Sigmoid colon (tissue), 7 donors: ENCODE results near the gene SLC25A45. TPM values are rescaled to one million over a fixed set of nuclear protein-coding genes. Genes with fewer than 3 reads are reported as not detected.

ENCODE experiments used
- DNase-seq: peaks from one replicate; pipeline ENCODE4 v3.0.0-alpha.2; 2019
- H3K27ac ChIP-seq, 4 donors: fragments of 200-600 bp; sonication (generic); one replicate each; pipeline ENCODE4 v1.5.1; 2016 to 2019; ENCODE audit warnings: mild to moderate bottlenecking in 1 of 4
- H3K27me3 ChIP-seq, 3 donors: fragments of 200-600 bp; sonication (generic); one replicate each; pipeline ENCODE4 v1.5.1; 2019; ENCODE audit warnings: mild to moderate bottlenecking in 1 of 3
- H3K36me3 ChIP-seq, 4 donors: fragments of 200-600 bp; sonication (generic); one replicate each; pipeline ENCODE4 v1.5.1; 2016 to 2019
- H3K4me1 ChIP-seq, 4 donors: fragments of 200-600 bp; sonication (generic); one replicate each; pipeline ENCODE4 v1.5.1; 2017 to 2019
- H3K4me3 ChIP-seq, 4 donors: fragments of 200-600 bp; sonication (generic); one replicate each; pipeline ENCODE4 v1.5.1; 2017 to 2019; ENCODE audit warnings: mild to moderate bottlenecking in 2 of 4, moderate library complexity in 1 of 4
- H3K9me3 ChIP-seq, 4 donors: fragments of 200-600 bp in 3 of 4; sonication (generic) in 3 of 4; one replicate each; pipeline versions ENCODE4 v1.5.1 to v1.6.1; 2013 to 2019
- EP300 ChIP-seq, 4 donors: sonication (generic); formaldehyde crosslinking; IDR thresholded peaks; one replicate each; pipeline ENCODE4 v1.6.1; 2017; ENCODE audit warnings: antibody characterized with exemption in 4 of 4
- POLR2A ChIP-seq, 2 donors: fragments of 450-650 bp; IDR thresholded peaks; one replicate each; pipeline ENCODE4 v1.6.1; 2016; ENCODE audit warnings: antibody characterized with exemption in 2 of 2, mild to moderate bottlenecking in 2 of 2, moderate library complexity in 2 of 2
- POLR2AphosphoS5 ChIP-seq, 4 donors: sonication (generic); formaldehyde crosslinking; IDR thresholded peaks; one replicate each; pipeline ENCODE4 v1.6.1; 2017; ENCODE audit warnings: antibody characterized with exemption in 4 of 4
- WGBS, 2 donors: extraction: QIAGEN DNeasy Blood & Tissue Kit; methylation state at CpG; one replicate each; pipeline ENCODE4 v1.1.7; 2013; 5-methylcytosine and 5-hydroxymethylcytosine counted together
- intact Hi-C: fragments of 100-400 bp; cut with DNase I; formaldehyde crosslinking; loops from one replicate; pipeline ENCODE4 v1.15.1; 2023
- polyA plus RNA-seq, 3 donors: library from polyadenylated mRNA; stranded (reverse); fragments of 200-250 nt; gene quantifications; one replicate each; pipeline ENCODE4 v1.2.3, GENCODE V29; 2013
- total RNA-seq, 4 donors: library from RNA; depleted of rRNA; stranded (reverse); fragments of >200 nt; gene quantifications; one replicate each; pipeline ENCODE4 v1.1.0, GENCODE V29; 2016
- TF ChIP-seq, protein P1 (sequence below), 4 experiments: fragments of 450-650 bp in 3 of 4; fragments of 200-600 bp in 1 of 4; IDR thresholded peaks; one replicate each; pipeline ENCODE4 v1.5.1; 2016 to 2019; ENCODE audit warnings: antibody characterized with exemption in 4 of 4, mild to moderate bottlenecking in 3 of 4, moderate library complexity in 2 of 4
- donor health status: healthy with polysubstance abuse.
- donor health status: Bipolar disorder and iron deficiency.
- donor health status: healthy.

Gene SLC25A45
- total and polyA plus RNA-seq, 7 donors: 1.2 to 12.8 (median 5.3) TPM

DNA sequence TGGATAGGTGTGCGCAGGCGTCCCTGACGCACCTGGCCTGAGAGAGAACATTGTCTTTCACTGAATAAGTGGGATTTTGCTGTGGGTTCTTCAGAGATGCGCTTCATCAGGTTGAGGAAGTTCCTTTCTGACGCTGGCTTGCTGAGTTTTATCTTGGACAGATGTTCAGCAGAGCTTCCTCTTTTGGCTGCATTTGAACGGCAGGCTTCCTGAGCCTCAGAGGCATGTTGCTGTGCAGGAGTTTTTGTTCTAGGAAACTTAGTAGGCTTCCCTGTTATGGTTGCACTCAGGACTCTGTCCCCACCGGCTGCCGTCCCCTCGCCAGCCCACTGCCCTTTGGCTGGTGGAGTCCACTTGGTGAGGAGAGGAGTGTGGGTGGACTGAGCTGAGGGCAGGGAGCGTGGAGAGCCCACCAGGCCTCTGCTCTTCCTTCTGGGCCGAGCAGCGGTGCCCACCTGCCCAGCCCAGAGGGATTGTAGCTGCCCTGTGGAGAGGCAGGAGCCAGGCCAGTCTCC is 21.2 kb upstream of the SLC25A45 start:
- H3K27ac ChIP-seq: peak overlapping the region; percentile 2 to 38 (median 24)
- H3K36me3 ChIP-seq: peaks cover 15 to 88% (median 32%) of the 10 kb centered on the region in 4 donors
- WGBS, 2 donors: 57 to 79% methylated on average over 12 of the region's 12 CpGs

GRCh38 chr11:65402790-65403189 is 20.3 kb upstream of the SLC25A45 start:
- 82 to 85% methylated on average over 2 of the region's 2 CpGs for WGBS, 2 donors
- Histone ChIP-seq H3K9me3 (no peaks in the 10 kb centered on the region), H3K27ac (no peak overlapping the region), H3K27me3 (no peaks in the 10 kb centered on the region), H3K36me3 (peaks cover 15 to 88% (median 28%) of the 10 kb centered on the region in 4 donors), H3K4me3 (no peak overlapping the region), H3K4me1 (peaks cover 0 to 2% (median 0%) of the 10 kb centered on the region in 4 donors)
- DNase-seq: no peak
- TF ChIP-seq POLR2A (IDR thresholded peaks at IDR 0.05): no peak
- no peak for TF ChIP-seq EP300 (IDR thresholded peaks at IDR 0.05)
- no peak for TF ChIP-seq POLR2AphosphoS5 (IDR thresholded peaks at IDR 0.05)
- TF ChIP-seq, protein P1, sequence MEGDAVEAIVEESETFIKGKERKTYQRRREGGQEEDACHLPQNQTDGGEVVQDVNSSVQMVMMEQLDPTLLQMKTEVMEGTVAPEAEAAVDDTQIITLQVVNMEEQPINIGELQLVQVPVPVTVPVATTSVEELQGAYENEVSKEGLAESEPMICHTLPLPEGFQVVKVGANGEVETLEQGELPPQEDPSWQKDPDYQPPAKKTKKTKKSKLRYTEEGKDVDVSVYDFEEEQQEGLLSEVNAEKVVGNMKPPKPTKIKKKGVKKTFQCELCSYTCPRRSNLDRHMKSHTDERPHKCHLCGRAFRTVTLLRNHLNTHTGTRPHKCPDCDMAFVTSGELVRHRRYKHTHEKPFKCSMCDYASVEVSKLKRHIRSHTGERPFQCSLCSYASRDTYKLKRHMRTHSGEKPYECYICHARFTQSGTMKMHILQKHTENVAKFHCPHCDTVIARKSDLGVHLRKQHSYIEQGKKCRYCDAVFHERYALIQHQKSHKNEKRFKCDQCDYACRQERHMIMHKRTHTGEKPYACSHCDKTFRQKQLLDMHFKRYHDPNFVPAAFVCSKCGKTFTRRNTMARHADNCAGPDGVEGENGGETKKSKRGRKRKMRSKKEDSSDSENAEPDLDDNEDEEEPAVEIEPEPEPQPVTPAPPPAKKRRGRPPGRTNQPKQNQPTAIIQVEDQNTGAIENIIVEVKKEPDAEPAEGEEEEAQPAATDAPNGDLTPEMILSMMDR (IDR thresholded peaks at IDR 0.05): no peak
- intact Hi-C loops: no loop called here

More for the DNA sequence above, 21.2 kb upstream of the SLC25A45 start:
- Histone ChIP-seq H3K27me3 (no peaks in the 10 kb centered on the region), H3K9me3 (no peaks in the 10 kb centered on the region), H3K4me1 (peaks cover 0 to 2% (median 0%) of the 10 kb centered on the region in 4 donors), H3K4me3 (no peak overlapping the region)
- DNase-seq: no peak
- intact Hi-C loops: no loop called here
- no peak for TF ChIP-seq POLR2A (IDR thresholded peaks at IDR 0.05)
- no peak for TF ChIP-seq EP300 (IDR thresholded peaks at IDR 0.05)
- no peak for TF ChIP-seq POLR2AphosphoS5 (IDR thresholded peaks at IDR 0.05)
- TF ChIP-seq, protein P1 (IDR thresholded peaks at IDR 0.05): no peak

DNA sequence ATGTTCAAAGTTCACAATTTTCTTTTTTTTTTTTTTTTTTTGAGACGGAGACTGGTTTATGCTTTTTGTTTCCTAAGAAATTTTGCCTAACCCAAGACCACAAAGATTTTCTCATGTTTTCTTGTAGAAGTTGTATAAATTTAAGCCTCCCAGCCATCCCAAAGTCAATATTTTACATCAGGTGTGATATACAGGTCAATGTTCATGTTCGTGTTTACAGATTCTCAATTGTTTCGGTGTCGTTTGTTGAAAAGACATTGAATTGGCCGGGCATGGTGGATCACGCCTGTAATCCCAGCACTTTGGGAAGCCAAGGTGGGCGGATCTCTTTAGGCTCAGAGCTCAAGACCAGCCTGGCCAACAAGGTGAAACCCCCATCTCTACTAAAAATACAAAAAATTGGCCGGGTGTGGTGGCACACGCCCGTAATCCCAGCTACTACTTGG is 19.4 kb upstream of the SLC25A45 start:
- intact Hi-C loops: no loop called here
- WGBS, 2 donors: 26 to 76% methylated on average over 10 of the region's 10 CpGs
- H3K27me3 ChIP-seq: no peaks in the 10 kb centered on the region
- no peaks in the 10 kb centered on the region for H3K9me3 ChIP-seq
- H3K36me3 ChIP-seq: peaks cover 15 to 88% (median 35%) of the 10 kb centered on the region in 4 donors
- no peak overlapping the region for H3K27ac ChIP-seq
- H3K4me1 ChIP-seq: peaks cover 0 to 2% (median 0%) of the 10 kb centered on the region in 4 donors
- TF ChIP-seq, protein P1 (IDR thresholded peaks at IDR 0.05): no peak
- TF ChIP-seq POLR2A (IDR thresholded peaks at IDR 0.05): no peak
- TF ChIP-seq POLR2AphosphoS5 (IDR thresholded peaks at IDR 0.05): no peak
- no peak for TF ChIP-seq EP300 (IDR thresholded peaks at IDR 0.05)
- DNase-seq: no peak
- no peak overlapping the region for H3K4me3 ChIP-seq

DNA sequence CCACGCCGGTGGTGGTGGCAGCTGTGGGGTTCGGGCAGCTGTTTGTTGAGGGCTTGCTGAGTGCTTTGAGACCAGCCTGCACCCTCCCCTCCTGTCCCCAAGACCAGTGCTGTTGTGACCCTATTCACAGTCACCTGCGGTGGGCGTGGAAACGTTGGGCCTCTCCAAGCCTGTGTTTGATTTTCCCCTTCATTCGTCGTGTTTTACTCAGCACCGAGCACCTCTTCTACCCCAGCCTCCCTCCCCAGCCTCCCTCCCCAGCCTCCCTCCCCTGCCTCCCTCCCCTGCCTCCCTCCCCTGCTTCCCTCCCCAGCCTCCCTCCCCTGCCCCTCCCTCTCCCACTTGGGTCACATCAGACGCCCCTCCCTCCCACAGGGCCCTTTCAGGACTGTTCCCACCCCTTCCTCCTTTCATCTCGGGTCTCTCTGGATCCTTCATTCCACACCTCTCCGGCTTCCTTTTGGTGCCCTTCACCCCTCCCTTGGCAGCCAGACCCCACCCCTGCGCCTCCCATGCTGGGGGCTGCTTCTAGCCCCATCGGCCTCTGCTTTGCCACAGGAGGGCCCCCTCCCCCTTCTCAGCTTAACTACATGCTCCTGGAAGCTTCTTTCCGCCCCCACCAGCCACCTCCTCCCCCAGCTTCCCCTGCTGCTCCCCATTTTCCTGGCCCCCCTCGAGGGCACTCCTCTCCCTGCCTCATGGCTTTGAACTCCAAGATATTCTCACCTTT is 18.8 kb upstream of the SLC25A45 start:
- Histone ChIP-seq H3K27ac (no peak overlapping the region), H3K4me3 (no peak overlapping the region), H3K9me3 (no peaks in the 10 kb centered on the region), H3K4me1 (peaks cover 0 to 2% (median 0%) of the 10 kb centered on the region in 4 donors), H3K27me3 (no peaks in the 10 kb centered on the region), H3K36me3 (peaks cover 15 to 88% (median 38%) of the 10 kb centered on the region in 4 donors)
- intact Hi-C loops: no loop called here
- TF ChIP-seq, protein P1 (IDR thresholded peaks at IDR 0.05): no peak
- TF ChIP-seq EP300 (IDR thresholded peaks at IDR 0.05) (no peak), POLR2AphosphoS5 (IDR thresholded peaks at IDR 0.05) (no peak), POLR2A (IDR thresholded peaks at IDR 0.05) (no peak)
- no peak for DNase-seq
- WGBS, 2 donors: 32 to 68% methylated on average over 16 of the region's 16 CpGs
